Measurements from ENCODE around the gene COX4I1.
"Not testable (repeated sequence)": the region's sequence is repeated elsewhere in the genome, so short reads cannot be mapped to it uniquely, and the experiment has no call there.

COX4I1 gene

DNA sequence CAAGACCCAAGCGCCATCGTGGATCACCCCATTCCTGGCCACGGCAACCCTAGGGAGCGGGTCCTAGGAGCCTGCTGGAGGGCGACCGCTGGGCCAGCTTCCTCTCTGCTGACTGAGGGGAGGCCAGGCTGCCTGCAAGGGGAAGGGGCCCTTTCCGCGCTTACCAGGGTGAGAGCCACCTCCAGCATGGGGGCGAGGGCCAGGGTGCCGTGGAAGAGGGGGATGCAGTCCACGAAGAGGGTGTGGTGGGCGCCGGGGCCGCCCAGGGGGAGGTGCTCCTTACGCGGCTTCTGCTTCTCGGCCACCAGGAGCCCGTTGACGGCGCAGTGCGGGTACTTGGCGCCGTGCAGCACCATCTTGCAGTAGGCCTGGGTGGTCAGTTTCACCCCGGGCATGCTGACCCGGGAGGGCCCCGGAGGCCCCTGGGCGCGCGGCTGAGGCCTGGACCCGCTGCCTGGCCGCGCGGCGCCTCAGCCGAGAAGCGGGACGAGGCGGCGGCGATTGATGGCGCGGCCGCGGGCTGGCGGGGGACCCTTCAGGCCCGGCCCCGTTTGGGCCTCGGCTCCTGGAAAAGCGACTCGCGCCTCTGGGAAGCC, 496 bp upstream of the COX4I1 start:
- no peak for DNase-seq (ENCODE audit: low read depth in 2 of 2, low spot score in 1 of 2)

DNA sequence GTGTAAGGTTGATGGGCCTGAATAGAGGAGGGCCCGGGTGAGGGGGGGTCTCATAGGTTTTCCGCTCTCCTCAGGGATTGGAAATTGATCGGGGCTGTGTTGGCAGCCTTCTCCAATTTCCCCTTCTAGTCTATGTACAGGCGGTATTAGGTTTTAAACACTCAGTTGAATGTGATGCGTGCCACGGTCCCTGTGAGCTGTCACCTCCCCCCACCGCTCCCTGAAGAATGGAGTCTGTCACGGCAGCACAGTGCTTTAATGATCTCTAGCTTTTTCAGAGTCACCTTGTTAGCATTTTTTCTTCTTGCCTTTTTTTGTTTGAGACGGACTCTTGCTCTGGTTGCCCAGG, 800 bp downstream of the COX4I1 start:
- DNase-seq (ENCODE audit: low read depth in 2 of 2, low spot score in 1 of 2), result no peak

DNA sequence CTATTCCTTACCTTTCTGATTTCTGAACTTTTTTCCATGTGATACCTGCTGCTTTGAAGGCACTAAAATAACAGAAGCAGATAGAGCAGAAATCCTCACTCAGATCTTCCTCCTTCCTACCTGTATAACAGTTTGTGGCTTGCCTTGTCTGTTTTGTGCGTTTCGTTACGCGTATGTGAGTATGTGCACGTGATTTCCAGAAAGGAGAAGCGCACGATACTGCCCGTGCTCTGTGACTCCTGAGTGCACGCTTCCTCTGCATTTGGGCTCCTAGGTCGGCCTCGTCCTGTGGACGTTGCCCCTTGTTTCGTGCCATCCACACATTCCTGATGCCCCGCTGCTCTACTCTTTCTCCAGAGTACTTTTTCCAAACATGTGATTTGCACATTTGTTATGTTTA, 4.1 kb downstream of the COX4I1 start:
- DNase-seq (ENCODE audit: low read depth in 2 of 2, low spot score in 1 of 2), result no peak

DNA sequence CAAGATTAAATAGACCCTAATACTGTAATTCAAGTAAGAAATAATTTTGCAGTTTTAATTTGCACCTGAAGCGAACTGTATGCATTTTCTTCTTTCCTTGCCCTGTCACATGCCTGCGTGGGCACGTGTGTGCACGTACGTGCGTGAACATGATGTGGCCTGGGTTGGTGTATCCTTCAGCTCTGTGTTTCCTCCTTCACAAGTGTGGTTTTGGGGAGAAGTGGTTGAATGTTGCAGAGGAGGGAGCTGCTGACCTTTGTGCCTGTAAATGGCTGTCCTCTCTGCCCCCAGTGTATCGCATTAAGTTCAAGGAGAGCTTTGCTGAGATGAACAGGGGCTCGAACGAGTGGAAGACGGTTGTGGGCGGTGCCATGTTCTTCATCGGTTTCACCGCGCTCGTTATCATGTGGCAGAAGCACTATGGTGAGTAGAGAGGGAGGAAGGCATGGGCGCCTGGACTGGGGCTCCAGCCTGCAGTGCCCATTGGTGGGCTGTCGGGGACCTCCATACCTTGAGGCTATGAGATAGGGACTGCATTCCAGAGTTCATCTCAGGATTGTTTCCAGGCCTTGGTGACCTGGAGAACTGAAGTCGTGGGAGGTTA, 6.0 kb downstream of the COX4I1 start:
- no peak for DNase-seq (ENCODE audit: low read depth in 2 of 2, low spot score in 1 of 2)

DNA sequence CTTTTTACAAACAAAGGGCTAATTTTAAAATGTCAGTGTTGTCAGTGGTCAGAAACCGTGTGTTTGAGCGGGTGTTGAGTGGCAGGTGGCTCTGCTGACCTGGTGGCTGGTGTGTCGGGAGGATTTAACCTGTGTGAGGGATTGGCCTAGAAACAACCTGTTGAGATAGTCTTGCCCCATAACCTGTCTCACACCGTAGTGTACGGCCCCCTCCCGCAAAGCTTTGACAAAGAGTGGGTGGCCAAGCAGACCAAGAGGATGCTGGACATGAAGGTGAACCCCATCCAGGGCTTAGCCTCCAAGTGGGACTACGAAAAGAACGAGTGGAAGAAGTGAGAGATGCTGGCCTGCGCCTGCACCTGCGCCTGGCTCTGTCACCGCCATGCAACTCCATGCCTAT, 7.0 kb downstream of the COX4I1 start:
- DNase-seq (ENCODE audit: low read depth in 2 of 2, low spot score in 1 of 2), result no peak

DNA sequence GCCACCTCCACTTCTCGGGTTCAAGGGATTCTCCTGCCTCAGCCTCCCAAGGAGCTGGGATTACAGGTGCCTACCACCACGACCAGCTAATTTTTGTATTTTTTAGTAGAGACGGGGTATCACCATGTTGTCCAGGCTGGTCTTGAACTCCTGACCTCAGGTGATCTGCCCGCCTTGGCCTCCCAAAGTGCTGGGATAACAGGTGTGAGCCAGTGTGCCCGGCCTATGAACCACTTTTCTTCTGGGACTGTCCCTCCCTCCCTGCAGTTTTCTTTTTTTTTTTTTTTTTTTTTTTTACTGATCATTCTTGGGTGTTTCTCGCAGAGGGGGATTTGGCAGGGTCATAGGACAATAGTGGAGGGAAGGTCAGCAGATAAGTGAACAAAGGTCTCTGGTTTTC, 7.8 kb downstream of the COX4I1 start:
- not testable (repeated sequence) for DNase-seq (ENCODE audit: low read depth in 2 of 2, low spot score in 1 of 2)

DNA sequence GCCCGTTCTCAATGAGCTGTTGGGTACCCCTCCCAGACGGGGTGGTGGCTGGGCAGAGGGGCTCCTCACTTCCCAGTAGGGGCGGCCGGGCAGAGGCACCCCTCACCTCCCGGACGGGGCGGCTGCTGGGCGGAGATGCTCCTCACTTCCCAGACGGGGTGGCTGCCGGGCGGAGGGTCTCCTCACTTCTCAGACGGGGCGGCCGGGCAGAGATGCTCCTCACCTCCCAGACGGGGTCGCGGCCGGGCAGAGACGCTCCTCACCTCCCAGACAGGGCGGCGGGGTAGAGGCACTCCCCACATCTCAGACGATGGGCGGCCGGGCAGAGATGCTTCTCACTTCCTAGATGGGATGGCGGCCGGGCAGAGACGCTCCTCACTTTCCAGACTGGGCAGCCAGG, 8.6 kb downstream of the COX4I1 start:
- not testable (repeated sequence) for DNase-seq (ENCODE audit: low read depth in 2 of 2, low spot score in 1 of 2)

DNA sequence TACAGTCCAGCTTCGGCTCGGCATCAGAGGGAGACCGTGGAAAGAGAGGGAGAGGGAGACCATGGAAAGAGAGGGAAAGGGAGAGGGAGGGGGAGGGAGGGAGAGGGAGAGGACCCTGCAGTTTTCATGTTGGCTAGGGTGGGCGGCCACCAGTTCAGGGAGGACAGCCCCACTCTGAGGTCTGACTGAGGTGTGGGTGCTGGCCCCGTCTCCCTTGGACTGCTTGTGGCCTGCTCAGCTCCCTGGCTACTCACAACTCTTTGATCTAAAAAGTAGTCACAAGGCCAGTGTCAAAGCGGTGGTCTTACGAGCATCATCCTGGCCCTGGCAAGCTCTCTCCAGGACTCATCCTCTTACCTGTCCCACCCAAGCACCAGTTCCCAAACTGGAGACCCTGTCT, 9.4 kb downstream of the COX4I1 start:
- no peak for DNase-seq (ENCODE audit: low read depth in 2 of 2, low spot score in 1 of 2)

DNA sequence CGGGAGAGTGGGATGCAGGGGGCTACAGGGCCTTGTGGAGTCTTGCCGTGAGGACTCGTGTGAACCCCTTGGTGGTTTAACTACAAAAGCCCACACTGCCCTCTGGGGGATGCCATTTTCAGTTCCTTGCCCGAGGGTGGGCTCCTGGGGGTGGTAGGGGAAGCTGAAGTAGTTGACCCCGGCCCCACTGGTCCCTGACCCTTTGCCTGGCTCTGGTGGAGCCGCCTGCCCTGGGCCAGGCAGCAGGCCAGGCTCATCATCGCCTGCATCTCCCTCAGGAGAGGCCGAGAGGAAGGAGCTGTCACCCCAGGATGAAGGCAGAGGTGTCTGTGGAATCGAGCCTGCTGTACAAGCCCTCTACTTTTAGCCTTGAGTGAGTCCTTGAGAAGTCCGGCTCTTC, 10.2 kb downstream of the COX4I1 start:
- DNase-seq (ENCODE audit: low read depth in 2 of 2, low spot score in 1 of 2), result no peak

DNA sequence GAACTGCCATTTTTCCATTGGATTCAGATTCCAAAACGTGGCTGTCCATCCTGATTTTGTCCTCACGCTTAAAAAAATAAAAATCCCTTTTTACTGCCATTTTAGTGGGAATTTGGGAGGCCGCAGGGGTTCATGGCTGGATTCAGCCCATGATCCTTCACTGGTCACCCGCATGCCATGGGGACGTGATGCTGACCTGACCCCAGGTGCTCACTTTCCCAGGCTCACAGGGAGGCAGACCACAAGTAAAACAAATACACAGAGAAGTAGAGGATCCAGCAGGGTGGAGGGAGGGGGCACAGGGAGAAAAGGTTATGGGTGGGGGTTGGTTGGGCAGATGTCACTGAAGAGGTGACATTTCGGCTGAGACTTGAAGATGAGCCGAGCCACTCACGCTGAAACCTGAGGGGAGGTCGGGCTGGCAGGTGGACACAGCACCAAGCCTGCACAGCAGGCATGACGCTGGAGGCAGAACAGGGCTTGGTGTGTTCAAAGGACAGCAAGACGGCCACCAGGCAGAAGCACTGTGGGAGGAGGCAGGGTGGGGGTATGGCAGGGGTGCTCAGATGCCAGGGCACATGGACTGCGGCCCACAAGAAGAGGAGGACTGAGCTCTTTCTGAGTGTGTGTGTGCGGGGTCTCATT, 10.7 kb downstream of the COX4I1 start:
- no peak for DNase-seq (ENCODE audit: low read depth in 2 of 2, low spot score in 1 of 2)

DNA sequence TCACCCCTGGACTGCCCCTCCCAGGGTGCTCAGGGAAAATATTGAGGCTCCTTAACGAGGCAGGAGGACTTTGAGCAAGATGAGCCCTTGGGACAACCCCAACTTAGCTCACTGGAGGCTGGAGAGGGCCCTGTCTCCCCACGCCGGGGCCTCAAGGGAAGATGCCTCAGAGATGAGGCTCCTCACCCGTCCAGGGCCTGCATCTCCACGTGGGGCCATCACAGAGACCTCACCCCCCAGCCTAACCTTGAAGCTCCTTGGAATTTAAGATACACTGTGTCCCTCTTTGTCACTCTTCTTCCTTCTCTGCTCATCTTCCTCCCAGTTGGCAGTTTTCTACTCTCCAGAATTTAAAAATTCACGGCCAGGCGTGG, 11.2 kb downstream of the COX4I1 start:
- no peak for DNase-seq (ENCODE audit: low read depth in 2 of 2, low spot score in 1 of 2)

DNA sequence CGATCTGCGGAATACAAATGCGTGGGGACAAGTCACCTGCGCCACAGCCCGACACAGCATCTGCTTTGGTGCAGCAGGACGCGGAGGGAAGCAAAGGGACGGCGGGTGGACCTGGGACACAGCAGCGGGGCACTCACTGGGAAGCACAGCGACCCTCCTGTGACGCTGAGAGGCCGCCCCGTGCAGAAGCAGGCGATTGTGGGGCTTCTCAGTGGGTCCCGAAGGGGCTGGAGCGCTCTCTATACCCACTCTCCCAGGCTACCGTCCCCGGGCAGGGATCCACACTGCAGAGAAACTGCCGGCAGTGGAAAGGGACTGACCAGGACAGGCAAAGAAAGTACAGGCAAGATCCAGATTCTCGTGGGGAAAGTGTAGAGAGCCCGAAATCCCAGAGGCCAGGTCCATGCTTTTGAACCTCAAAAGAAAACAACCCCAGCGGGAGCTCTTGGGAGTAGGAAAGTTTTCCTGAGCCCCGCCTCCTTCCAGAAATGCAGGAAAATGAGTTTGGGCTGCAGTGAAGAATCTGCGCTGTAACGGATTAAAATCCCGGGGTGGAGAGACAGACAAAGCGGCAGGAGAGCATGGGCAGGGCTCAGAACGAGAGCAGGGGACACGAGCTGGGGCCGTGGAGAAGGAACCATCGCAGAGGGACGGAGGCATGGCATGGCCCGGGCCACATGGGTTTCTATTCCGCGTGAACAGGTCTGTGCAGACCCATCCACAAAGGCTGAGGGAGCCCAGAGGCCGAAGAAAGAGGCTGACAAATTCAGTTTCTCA, 12.7 kb downstream of the COX4I1 start:
- no peak for DNase-seq (ENCODE audit: low read depth in 2 of 2, low spot score in 1 of 2)

DNA sequence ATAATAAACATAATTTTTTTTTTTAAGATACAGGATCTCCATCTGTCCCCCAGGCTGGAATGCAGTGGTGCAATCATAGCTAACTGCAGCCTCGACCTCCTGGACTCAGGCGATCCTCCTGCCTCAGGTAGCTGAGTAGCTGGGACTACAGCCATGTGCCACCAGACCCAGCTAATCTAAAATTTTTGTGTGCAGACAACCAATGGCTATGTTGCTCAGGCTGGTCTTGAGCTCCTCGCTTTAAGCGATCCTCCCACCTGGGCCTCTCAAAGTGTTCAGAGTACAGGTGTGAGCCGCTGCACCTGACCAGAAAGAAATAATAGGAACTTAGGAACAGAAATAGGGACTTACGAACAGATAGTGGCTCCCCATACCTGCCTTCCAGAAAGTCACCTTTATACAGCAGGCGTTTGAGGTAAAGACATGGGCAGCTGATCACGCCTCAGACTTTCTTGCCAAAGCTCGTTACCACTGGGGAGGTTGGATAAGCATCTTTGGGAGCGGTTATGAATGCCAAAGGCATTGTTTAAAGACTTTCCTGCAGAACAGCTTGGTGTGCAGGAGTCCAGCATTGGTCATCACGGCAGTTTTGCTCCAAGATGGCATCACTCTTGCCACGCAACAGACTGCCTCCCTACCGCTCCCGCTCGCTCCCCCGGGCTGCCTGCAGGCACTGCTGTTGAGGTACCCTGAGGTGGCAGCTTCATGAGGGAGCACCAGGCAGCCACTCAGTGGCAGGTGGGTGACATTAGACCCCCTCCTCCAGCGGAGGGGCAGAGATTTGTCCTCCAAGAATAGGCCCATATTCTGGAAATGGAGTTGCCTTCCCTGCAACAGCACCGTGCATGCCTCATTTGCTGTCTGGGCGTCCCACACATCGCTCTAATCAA, 13.6 kb downstream of the COX4I1 start:
- no peak for DNase-seq (ENCODE audit: low read depth in 2 of 2, low spot score in 1 of 2)

DNA sequence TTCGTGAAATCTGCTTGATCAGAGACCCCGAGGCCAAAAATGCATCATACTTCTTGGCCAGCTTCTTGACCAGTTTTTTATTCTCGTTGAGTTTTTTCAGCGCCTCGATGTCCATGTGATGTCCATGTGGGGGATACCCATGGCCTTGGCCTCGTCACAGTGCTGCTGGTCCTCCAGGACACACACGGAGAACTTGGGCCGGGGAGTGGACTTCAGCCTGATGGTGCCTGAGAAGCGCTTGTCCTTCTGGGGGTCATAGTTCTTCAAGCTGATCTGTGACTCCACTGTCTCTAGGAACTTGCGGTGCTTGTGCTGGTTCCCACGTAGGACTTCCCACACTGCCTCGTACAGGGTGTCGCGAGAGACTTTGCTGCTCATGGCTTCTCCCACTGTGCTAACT, 16.7 kb downstream of the COX4I1 start:
- no peak for DNase-seq (ENCODE audit: low read depth in 2 of 2, low spot score in 1 of 2)

DNA sequence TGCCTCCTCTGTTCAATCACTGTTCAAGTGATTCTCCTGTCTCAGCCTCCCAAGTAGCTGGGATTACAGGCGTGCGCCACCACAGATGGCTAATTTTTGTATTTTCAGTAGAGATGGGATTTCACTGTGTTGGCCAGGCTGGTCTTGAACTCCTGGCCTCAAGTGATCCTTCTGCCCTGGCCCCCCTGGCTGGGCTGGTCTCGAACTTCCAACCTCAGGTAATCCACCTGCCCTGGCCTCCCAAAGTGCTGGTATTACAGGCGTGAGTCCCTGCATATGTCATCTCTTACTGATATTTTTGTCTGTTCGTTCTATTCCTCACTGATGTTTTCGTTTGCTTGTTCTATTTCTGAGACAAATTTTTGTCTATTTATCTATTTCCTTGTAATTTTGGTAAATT, 17.7 kb downstream of the COX4I1 start:
- DNase-seq (ENCODE audit: low read depth in 2 of 2, low spot score in 1 of 2), result not testable (repeated sequence)

DNA sequence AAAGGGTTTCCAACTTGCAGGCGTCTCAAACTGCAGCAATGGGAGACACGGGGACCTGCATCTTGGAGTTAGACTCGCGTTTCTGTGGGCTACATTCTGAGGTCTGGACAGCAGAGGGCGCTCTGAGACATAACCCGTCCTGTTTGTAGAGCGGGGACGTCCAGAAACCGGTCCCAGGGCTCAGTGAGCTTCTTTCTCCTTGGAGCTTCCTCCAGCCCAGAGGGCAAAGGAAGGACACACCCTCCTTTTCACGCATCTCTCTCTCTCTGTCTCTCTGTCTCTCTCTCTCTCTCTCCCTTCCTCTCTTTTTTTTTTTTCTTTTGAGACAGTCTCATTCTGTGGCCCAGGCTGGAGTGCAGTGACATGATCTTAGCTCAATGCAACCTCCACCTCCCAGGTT, 19.8 kb downstream of the COX4I1 start:
- DNase-seq (ENCODE audit: low read depth in 2 of 2, low spot score in 1 of 2), result peak; percentile 66 to 69

DNA sequence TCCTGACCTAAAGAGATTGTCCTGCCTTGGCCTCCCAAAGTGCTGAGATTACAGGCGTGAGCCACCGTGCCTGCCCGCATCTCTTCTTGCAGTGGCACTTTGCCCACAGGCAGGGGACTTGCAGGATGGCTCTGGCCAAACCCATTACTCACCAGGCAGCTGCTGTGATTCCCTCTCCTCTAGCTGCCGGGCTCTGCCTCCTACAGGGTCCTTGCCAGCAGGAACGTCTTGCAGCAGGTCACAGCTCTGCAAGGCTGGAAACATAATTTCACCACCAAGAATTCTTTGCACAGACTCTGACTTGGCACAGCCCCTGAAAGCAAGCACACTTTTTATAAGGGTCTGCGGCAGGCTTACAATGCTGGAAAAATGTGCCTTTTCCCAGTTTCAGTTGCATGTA, 20.3 kb downstream of the COX4I1 start:
- no peak for DNase-seq (ENCODE audit: low read depth in 2 of 2, low spot score in 1 of 2)

DNA sequence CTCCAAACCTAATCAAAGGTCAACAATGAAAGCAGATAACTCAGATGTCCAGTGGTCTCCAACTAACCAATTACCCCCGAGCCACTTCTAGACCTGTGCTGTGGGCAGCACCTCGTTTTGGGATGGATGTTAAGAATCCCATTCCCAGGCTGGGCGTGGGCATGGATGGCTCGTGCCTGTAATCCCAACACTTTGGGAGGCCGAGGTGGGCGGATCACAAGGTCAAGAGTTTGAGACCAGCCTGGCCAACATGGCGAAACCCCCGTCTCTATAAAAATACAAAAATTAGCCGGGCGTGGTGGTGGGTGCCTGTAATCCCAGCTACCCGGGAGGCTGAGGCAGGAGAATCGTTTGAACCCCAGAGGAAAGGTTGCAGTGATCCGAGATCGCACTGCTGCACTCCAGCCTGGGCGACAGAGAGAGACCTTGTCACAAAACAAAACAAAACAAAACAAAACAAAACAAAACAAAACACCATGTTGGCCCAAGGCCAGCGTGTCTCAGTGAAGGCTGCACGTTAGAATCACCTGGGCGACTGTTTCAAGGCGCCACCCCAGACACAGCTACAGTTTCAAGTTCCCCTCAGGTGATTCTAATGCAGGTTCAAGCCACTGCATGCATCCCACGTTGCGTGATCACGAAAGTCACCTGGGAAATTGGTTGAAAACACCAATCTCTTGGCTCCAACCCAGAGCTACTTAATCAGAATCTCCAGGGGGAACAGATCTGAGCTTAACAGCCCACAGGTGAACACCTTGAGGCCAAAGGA, 21.3 kb downstream of the COX4I1 start:
- DNase-seq (ENCODE audit: low read depth in 2 of 2, low spot score in 1 of 2), result no peak

DNA sequence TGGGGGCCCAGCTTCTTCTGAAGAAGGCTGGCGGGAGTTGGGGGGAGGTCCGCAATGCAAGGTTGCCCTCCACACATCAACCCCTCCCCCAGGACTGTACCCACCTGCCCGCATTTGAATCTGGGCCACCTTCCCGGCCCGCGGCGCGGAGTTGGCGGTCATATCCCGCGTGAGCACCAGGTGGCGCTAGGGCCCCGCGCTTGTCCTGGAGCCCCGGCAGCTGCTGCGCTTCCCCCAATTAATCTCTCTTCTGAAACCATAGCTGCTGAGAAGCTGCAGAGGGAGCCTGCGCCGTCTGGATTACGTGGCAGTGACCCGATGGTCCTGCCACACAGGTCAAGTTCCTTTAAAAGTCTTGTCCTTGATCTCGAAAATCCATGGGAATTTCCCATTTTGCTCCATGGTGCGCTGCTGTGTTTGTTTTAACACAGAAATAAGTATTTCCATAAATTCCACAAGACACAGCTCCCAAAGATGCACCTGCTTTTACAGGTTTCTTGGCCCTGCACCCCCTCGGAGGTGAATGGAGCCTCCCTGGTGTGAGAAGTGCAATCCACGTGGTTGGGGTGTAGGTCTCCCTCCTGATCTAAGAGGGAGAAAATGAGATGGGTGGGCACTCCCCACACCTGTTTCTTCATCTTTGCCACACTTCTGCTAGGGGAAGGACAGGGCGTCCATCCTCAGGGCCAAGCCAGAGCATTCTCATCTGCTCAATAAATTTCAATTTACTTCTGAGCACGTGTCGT, 22.1 kb downstream of the COX4I1 start:
- DNase-seq (ENCODE audit: low read depth in 2 of 2, low spot score in 1 of 2), result peak; percentile 64 to 65

DNA sequence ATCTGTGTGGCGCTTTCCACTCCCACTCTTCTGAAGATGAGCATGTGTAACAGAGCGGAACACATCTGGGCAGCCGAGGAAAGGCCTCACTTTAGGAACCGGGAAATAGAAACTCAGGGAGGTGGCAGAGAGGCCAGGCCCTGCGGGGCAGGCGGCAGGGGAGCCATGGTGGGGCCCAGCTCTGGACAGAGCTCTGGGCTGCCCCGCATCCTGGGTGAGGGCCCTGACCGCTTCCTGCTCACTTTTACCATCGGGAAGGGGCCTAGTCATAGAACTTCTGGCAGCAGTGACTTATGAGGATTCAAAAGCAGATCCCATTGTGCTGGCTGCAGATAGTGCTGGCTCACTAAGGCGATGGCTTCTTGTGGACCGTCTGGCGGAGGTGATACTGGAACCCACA, 22.6 kb downstream of the COX4I1 start:
- DNase-seq (ENCODE audit: low read depth in 2 of 2, low spot score in 1 of 2), result no peak
